Measurements from ENCODE around the gene PNCK.
"Not testable (repeated sequence)": the region's sequence is repeated elsewhere in the genome, so short reads cannot be mapped to it uniquely, and the experiment has no call there.

The PNCK gene

GRCh38 chrX:153685156-153685536 lies 11.5 kb upstream of the PNCK start:
- DNase-seq, result no peak
- Mint-ChIP-seq H3K27me3 (peaks cover 35% of the 10 kb centered on the region), H3K27ac (no peak overlapping the region), H3K4me1 (ENCODE audit: low read depth) (no peaks in the 10 kb centered on the region), H3K9me3 (no peaks in the 10 kb centered on the region), H3K36me3 (ENCODE audit: low read depth) (no peaks in the 10 kb centered on the region), H3K4me3 (no peak overlapping the region)

- Mint-ChIP-seq H3K36me3 (ENCODE audit: low read depth) (no peaks in the 10 kb centered on the region), H3K27ac (no peak overlapping the region), H3K27me3 (peaks cover 35% of the 10 kb centered on the region), H3K9me3 (no peaks in the 10 kb centered on the region), H3K4me1 (ENCODE audit: low read depth) (no peaks in the 10 kb centered on the region), H3K4me3 (no peak overlapping the region)
- DNase-seq, result no peak
Observed at GRCh38 chrX:153684467-153685155, 11.0 kb upstream of the PNCK start.

- H3K36me3 Mint-ChIP-seq (ENCODE audit: low read depth); H3K9me3 Mint-ChIP-seq; H3K4me1 Mint-ChIP-seq (ENCODE audit: low read depth); H3K27ac Mint-ChIP-seq; DNase-seq; H3K4me3 Mint-ChIP-seq: not testable (repeated sequence)
- H3K27me3 Mint-ChIP-seq, result peaks cover 33% of the 10 kb centered on the region
Observed at GRCh38 chrX:153683486-153683885, 9.9 kb upstream of the PNCK start.

- Mint-ChIP-seq H3K4me3 (no peak overlapping the region), H3K36me3 (ENCODE audit: low read depth) (no peaks in the 10 kb centered on the region), H3K27me3 (peaks cover 35% of the 10 kb centered on the region), H3K27ac (no peak overlapping the region), H3K4me1 (ENCODE audit: low read depth) (no peaks in the 10 kb centered on the region), H3K9me3 (no peaks in the 10 kb centered on the region)
- peak; percentile 12 for DNase-seq
Observed at GRCh38 chrX:153681175-153681574, 7.6 kb upstream of the PNCK start.

GRCh38 chrX:153674219-153674851 lies 722 bp upstream of the PNCK start:
- no peak overlapping the region for H3K27ac Mint-ChIP-seq
- H3K4me1 Mint-ChIP-seq (ENCODE audit: low read depth), result peaks cover 4% of the 10 kb centered on the region
- DNase-seq, result no peak
- peaks cover 49% of the 10 kb centered on the region for H3K27me3 Mint-ChIP-seq
- no peaks in the 10 kb centered on the region for H3K36me3 Mint-ChIP-seq (ENCODE audit: low read depth)
- no peaks in the 10 kb centered on the region for H3K9me3 Mint-ChIP-seq
- no peak overlapping the region for H3K4me3 Mint-ChIP-seq

GRCh38 chrX:153672531-153673427 lies 834 bp downstream of the PNCK start:
- no peak for DNase-seq
- Mint-ChIP-seq H3K27me3 (peaks cover 49% of the 10 kb centered on the region), H3K9me3 (no peaks in the 10 kb centered on the region), H3K27ac (no peak overlapping the region), H3K4me3 (peak overlapping the region; percentile 31), H3K36me3 (ENCODE audit: low read depth) (no peaks in the 10 kb centered on the region), H3K4me1 (ENCODE audit: low read depth) (peaks cover 9% of the 10 kb centered on the region)

GRCh38 chrX:153671589-153672530 lies 1.8 kb downstream of the PNCK start:
- no peaks in the 10 kb centered on the region for H3K36me3 Mint-ChIP-seq (ENCODE audit: low read depth)
- no peak overlapping the region for H3K27ac Mint-ChIP-seq
- DNase-seq, result no peak
- no peaks in the 10 kb centered on the region for H3K9me3 Mint-ChIP-seq
- no peak overlapping the region for H3K4me3 Mint-ChIP-seq
- H3K27me3 Mint-ChIP-seq, result peaks cover 54% of the 10 kb centered on the region
- H3K4me1 Mint-ChIP-seq (ENCODE audit: low read depth), result peaks cover 13% of the 10 kb centered on the region

GRCh38 chrX:153670748-153671588 lies 2.6 kb downstream of the PNCK start:
- H3K27me3 Mint-ChIP-seq, result peaks cover 58% of the 10 kb centered on the region
- no peak for DNase-seq
- H3K4me1 Mint-ChIP-seq (ENCODE audit: low read depth), result peaks cover 13% of the 10 kb centered on the region
- H3K9me3 Mint-ChIP-seq, result no peaks in the 10 kb centered on the region
- H3K36me3 Mint-ChIP-seq (ENCODE audit: low read depth), result no peaks in the 10 kb centered on the region
- no peak overlapping the region for H3K4me3 Mint-ChIP-seq
- H3K27ac Mint-ChIP-seq, result no peak overlapping the region

GRCh38 chrX:153669901-153670731 lies 3.5 kb downstream of the PNCK start:
- H3K27ac Mint-ChIP-seq, result no peak overlapping the region
- H3K36me3 Mint-ChIP-seq (ENCODE audit: low read depth), result no peaks in the 10 kb centered on the region
- H3K9me3 Mint-ChIP-seq, result no peaks in the 10 kb centered on the region
- DNase-seq, result no peak
- H3K27me3 Mint-ChIP-seq, result peaks cover 63% of the 10 kb centered on the region
- H3K4me3 Mint-ChIP-seq, result no peak overlapping the region
- H3K4me1 Mint-ChIP-seq (ENCODE audit: low read depth), result peaks cover 13% of the 10 kb centered on the region

- peaks cover 13% of the 10 kb centered on the region for H3K4me1 Mint-ChIP-seq (ENCODE audit: low read depth)
- no peak overlapping the region for H3K27ac Mint-ChIP-seq
- no peak overlapping the region for H3K4me3 Mint-ChIP-seq
- H3K9me3 Mint-ChIP-seq, result no peaks in the 10 kb centered on the region
- peak; percentile 72 for DNase-seq
- no peaks in the 10 kb centered on the region for H3K36me3 Mint-ChIP-seq (ENCODE audit: low read depth)
- peaks cover 63% of the 10 kb centered on the region for H3K27me3 Mint-ChIP-seq
Observed at GRCh38 chrX:153669174-153669890, 4.3 kb downstream of the PNCK start.

GRCh38 chrX:153668423-153669173 lies 5.0 kb downstream of the PNCK start:
- Mint-ChIP-seq H3K4me1 (ENCODE audit: low read depth) (peaks cover 12% of the 10 kb centered on the region), H3K27ac (no peak overlapping the region), H3K27me3 (peaks cover 60% of the 10 kb centered on the region), H3K9me3 (no peaks in the 10 kb centered on the region), H3K36me3 (ENCODE audit: low read depth) (no peaks in the 10 kb centered on the region), H3K4me3 (no peak overlapping the region)
- no peak for DNase-seq

- Mint-ChIP-seq H3K4me3 (peak overlapping the region; percentile 72), H3K36me3 (ENCODE audit: low read depth) (no peaks in the 10 kb centered on the region), H3K27me3 (peaks cover 59% of the 10 kb centered on the region), H3K4me1 (ENCODE audit: low read depth) (peaks cover 10% of the 10 kb centered on the region), H3K9me3 (no peaks in the 10 kb centered on the region), H3K27ac (no peak overlapping the region)
- peak; percentile 87 for DNase-seq
Observed at GRCh38 chrX:153667956-153668396, 5.6 kb downstream of the PNCK start.

All from activated T-cell treated with anti-CD3 and anti-CD28 coated beads, Interleukin-2, amount 50 U/mL, for 24 hours (primary cell).